Calu3 (cell line): ENCODE results near the gene CCNF. TPM values are rescaled to one million over a fixed set of nuclear protein-coding genes. Genes with fewer than 3 reads are reported as not detected.

Experiments used
- BruUV-seq: library from RNA; stranded (reverse); fragments of 400-500 nt; replicated peaks from 2 replicates; lab custom pipeline; 2021; lab: Mats Ljungman, UMichigan
- CTCF ChIA-PET: fragments of 300-600 bp; sonication (Branson Sonifier 250); formaldehyde crosslinking; loops from one replicate; lab custom pipeline; 2022; ENCODE audit warnings: antibody characterized with exemption; lab: Charles Lee
- DNase-seq: peaks from one replicate; pipeline ENCODE4 v3.0.0; 2022
- H3K27ac Mint-ChIP-seq: one replicate; pipeline ENCODE4 v1.8.0; 2022; ENCODE audit warnings: mixed read lengths; ENCODE audit not compliant: unreplicated experiment
- H3K27me3 Mint-ChIP-seq: one replicate; pipeline ENCODE4 v1.8.0; 2022; ENCODE audit warnings: mixed read lengths; ENCODE audit not compliant: unreplicated experiment
- H3K36me3 Mint-ChIP-seq: one replicate; pipeline ENCODE4 v1.8.0; 2022; ENCODE audit warnings: mild to moderate bottlenecking, moderate library complexity, mixed read lengths; ENCODE audit not compliant: insufficient read depth, unreplicated experiment
- H3K4me1 Mint-ChIP-seq: one replicate; pipeline ENCODE4 v1.8.0; 2022; ENCODE audit warnings: mild to moderate bottlenecking, low read depth, mixed read lengths; ENCODE audit not compliant: unreplicated experiment
- H3K4me3 Mint-ChIP-seq: one replicate; pipeline ENCODE4 v1.8.0; 2022; ENCODE audit warnings: mild to moderate bottlenecking, low read depth, moderate library complexity, mixed read lengths; ENCODE audit not compliant: unreplicated experiment
- H3K9me3 Mint-ChIP-seq: one replicate; pipeline ENCODE4 v1.8.0; 2022; ENCODE audit warnings: low read depth, mixed read lengths; ENCODE audit not compliant: unreplicated experiment
- CTCF ChIP-seq: fragments of 200-600 bp; IDR thresholded peaks from one replicate; pipeline ENCODE4 v1.8.0; 2022; ENCODE audit warnings: antibody characterized with exemption; ENCODE audit not compliant: unreplicated experiment
- intact Hi-C: fragments of 100-400 bp; cut with micrococcal nuclease; formaldehyde crosslinking; loops from one replicate; pipeline ENCODE4 v1.10.0; 2022; ENCODE audit not compliant: unreplicated experiment
- total RNA-seq: library from RNA; stranded (reverse); gene quantifications from 2 replicates; pipeline ENCODE4 v1.2.3, GENCODE V29; 2022

The CCNF gene
- total RNA-seq, 1 experiment from 2014 or later, result 54.5 TPM

- no peaks in the 10 kb centered on the region for H3K27me3 Mint-ChIP-seq
- no peak overlapping the region for H3K4me3 Mint-ChIP-seq
- no peaks in the 10 kb centered on the region for H3K4me1 Mint-ChIP-seq
- no peaks in the 10 kb centered on the region for H3K9me3 Mint-ChIP-seq
- CTCF ChIA-PET, result interaction anchor here (1.2 to 2.3 kb wide), 5 partner anchors 13 to 305 kb away, joined by 4 to 12 read pairs (median 8); partner anchors contain the start of genes ATP6V0C, CCNF and ECI1
- BruUV-seq, result no TSS peak
- TF ChIP-seq CTCF, result no peak
- intact Hi-C loops, result loop anchor here (2.0 to 10.0 kb wide), 2 partner anchors 66 to 158 kb away; no protein-coding TSS in a partner anchor
- H3K27ac Mint-ChIP-seq, result no peak overlapping the region
- DNase-seq, result no peak
- H3K36me3 Mint-ChIP-seq, result peaks cover 6% of the 10 kb centered on the region
Observed at GRCh38 chr16:2500430-2500917, 71.2 kb downstream of the CCNF start.

GRCh38 chr16:2500918-2501750 lies 71.9 kb downstream of the CCNF start:
- H3K4me3 Mint-ChIP-seq, result no peak overlapping the region
- BruUV-seq, result no TSS peak
- no peaks in the 10 kb centered on the region for H3K9me3 Mint-ChIP-seq
- H3K27me3 Mint-ChIP-seq, result no peaks in the 10 kb centered on the region
- intact Hi-C loops, result loop anchor here (2.0 to 10.0 kb wide), 2 partner anchors 66 to 158 kb away; no protein-coding TSS in a partner anchor
- peak; percentile 92 for DNase-seq
- no peaks in the 10 kb centered on the region for H3K4me1 Mint-ChIP-seq
- peak; percentile 96 for TF ChIP-seq CTCF
- H3K36me3 Mint-ChIP-seq, result peaks cover 6% of the 10 kb centered on the region
- no peak overlapping the region for H3K27ac Mint-ChIP-seq
- CTCF ChIA-PET, result interaction anchor here (1.1 to 2.3 kb wide), 6 partner anchors 13 to 306 kb away, joined by 4 to 12 read pairs (median 8); partner anchors contain the start of genes AMDHD2, ATP6V0C, CCNF and ECI1

DNA sequence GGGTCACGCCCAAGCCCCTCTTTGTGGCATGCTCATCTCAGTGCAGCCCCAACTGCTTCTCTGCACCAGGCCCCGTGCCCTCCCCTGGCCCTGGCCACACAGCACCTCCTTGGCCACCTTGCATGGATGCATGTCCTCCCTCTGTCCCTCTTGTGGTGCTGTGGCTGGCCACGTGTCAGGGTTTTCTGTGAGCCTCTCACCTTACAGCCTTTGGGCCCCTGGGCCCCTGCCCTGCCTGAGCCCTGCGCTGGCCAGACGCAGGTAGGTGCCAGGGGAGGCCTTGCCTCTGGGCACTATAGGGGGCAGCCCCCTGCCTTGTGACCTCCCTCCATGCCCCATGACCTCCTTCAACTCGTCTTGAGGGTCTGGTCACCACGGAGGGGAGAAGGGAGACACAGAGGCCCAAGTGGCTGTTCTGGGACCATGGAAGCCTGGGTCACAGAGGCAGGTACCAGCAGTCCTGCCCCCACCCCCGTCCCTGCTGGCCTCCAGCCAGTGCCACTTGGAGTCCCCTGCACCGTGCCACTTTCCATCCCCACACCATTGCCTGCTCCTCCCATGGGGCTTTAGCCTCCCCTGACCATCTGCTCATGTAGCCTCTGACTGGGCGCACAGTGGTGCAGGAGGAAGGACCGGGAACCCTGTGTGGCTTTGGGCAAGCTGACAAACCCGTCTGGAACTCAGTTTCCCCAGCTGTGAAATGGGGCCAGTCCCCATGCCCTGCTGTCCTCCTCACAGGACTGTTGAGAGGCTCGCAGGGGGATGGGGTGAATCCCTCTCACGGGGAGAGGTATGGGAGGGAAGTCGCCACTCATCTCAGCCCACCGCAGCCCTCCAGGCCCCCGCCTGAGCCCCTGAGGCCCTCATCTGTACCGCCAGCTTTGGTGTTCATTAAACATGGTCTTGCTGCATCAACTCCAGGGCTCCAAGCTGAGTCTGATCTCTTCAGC lies 73.0 kb downstream of the CCNF start:
- Mint-ChIP-seq H3K27me3 (no peaks in the 10 kb centered on the region), H3K4me1 (no peaks in the 10 kb centered on the region), H3K27ac (no peak overlapping the region), H3K9me3 (no peaks in the 10 kb centered on the region), H3K4me3 (no peak overlapping the region), H3K36me3 (peaks cover 9% of the 10 kb centered on the region)
- no TSS peak for BruUV-seq
- DNase-seq, result no peak
- intact Hi-C loops, result loop anchor here (2.0 to 10.0 kb wide), 2 partner anchors 67 to 159 kb away; no protein-coding TSS in a partner anchor
- no peak for TF ChIP-seq CTCF
- CTCF ChIA-PET, result interaction anchor here (1.1 to 2.3 kb wide), 6 partner anchors 12 to 307 kb away, joined by 4 to 12 read pairs (median 8); partner anchors contain the start of genes AMDHD2, ATP6V0C, CCNF and ECI1

DNA sequence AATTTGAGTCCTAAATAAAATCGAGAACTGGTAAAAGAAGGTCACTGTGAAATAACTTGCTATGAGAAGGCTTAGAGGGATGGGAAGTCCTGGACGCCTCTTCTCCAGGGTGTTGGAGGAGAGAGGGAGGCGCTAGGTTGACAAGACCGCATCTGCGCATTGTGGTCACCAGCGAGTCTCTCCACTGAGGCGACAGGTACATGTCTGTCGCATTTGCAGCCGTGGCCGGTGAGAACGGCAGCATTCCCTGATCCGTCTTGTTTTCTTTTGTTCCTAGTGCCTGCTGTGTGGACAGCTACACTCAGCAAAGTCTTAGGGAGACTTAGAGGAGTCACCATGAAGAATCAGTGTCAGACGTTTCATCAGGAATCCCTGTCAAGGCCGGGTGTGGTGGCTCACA lies 76.4 kb downstream of the CCNF start:
- Mint-ChIP-seq H3K4me3 (no peak overlapping the region), H3K27me3 (no peaks in the 10 kb centered on the region), H3K4me1 (no peaks in the 10 kb centered on the region), H3K27ac (no peak overlapping the region), H3K9me3 (no peaks in the 10 kb centered on the region), H3K36me3 (peaks cover 9% of the 10 kb centered on the region)
- TF ChIP-seq CTCF, result no peak
- BruUV-seq, result no TSS peak
- intact Hi-C loops, result loop anchor here (10.0 kb wide), 1 partner anchor 71 kb away; no protein-coding TSS in a partner anchor
- DNase-seq, result no peak
- CTCF ChIA-PET, result no interaction called here
